Neuronal stem cell (in vitro differentiated cells): Measurements from ENCODE around the gene HOPX. TPM values are rescaled to one million over a fixed set of nuclear protein-coding genes. Genes with fewer than 3 reads are reported as not detected.
A peak's percentile ranks its signal among the peaks of the same experiment; 100 is the strongest.

Experiments used
- DNase-seq: peaks from one replicate; pipeline ENCODE4 v3.0.0-alpha.2; 2013; ENCODE audit warnings: low spot score
- H2AFZ ChIP-seq: one replicate; pipeline ENCODE4 v1.6.1; 2013; ENCODE audit warnings: mild to moderate bottlenecking, low read length, inconsistent platforms
- H2AK5ac ChIP-seq: 2 replicates; pipeline ENCODE4 v1.6.1; 2013; ENCODE audit warnings: low read depth, mild to moderate bottlenecking, inconsistent platforms, low read length, moderate library complexity, mixed read lengths
- H2BK120ac ChIP-seq: 2 replicates; pipeline ENCODE4 v1.6.1; 2013; ENCODE audit warnings: low read depth, mild to moderate bottlenecking, inconsistent platforms, low read length, moderate library complexity, mixed read lengths
- H2BK12ac ChIP-seq: one replicate; pipeline ENCODE4 v1.6.1; 2013; ENCODE audit warnings: low read length, inconsistent platforms
- H2BK15ac ChIP-seq: 2 replicates; pipeline ENCODE4 v1.6.1; 2013; ENCODE audit warnings: mild to moderate bottlenecking, low read length, inconsistent platforms, mixed read lengths
- H2BK5ac ChIP-seq: one replicate; pipeline ENCODE4 v1.6.1; 2013; ENCODE audit warnings: inconsistent platforms, mild to moderate bottlenecking, low read length, moderate library complexity
- H3K14ac ChIP-seq: one replicate; pipeline ENCODE4 v1.6.1; 2013; ENCODE audit warnings: low read length, inconsistent platforms
- H3K18ac ChIP-seq: 2 replicates; pipeline ENCODE4 v1.6.1; 2013; ENCODE audit warnings: low read length, inconsistent platforms
- H3K23ac ChIP-seq: 2 replicates; pipeline ENCODE4 v1.6.1; 2013; ENCODE audit warnings: low read depth, mild to moderate bottlenecking, mixed read lengths, low read length, inconsistent platforms; ENCODE audit not compliant: poor library complexity
- H3K27ac ChIP-seq: replicated peaks from 3 replicates; pipeline ENCODE4 v1.5.1; 2013; ENCODE audit warnings: low read length, inconsistent platforms
- H3K27me3 ChIP-seq, 3 experiments: 2 replicates each; pipeline ENCODE4 v1.6.1; 2013; ENCODE audit warnings: low read length in 3 of 3, mild to moderate bottlenecking in 2 of 3, inconsistent platforms in 1 of 3, low read depth in 1 of 3, mixed read lengths in 1 of 3, moderate library complexity in 1 of 3; ENCODE audit not compliant: control insufficient read depth in 3 of 3, insufficient read depth in 3 of 3
- H3K36me3 ChIP-seq, 2 donors: replicated peaks in 1 of 2; 2 replicates each; pipeline ENCODE4 v1.6.1; 2013; ENCODE audit warnings: low read length in 2 of 2; ENCODE audit not compliant: control insufficient read depth in 2 of 2, insufficient read depth in 2 of 2
- H3K4ac ChIP-seq: 2 replicates; pipeline ENCODE4 v1.6.1; 2013; ENCODE audit warnings: inconsistent platforms, mild to moderate bottlenecking, low read length, moderate library complexity
- H3K4me1 ChIP-seq, 2 donors: 1 replicate in 1 of 2; 2 replicates in 1 of 2; pipeline ENCODE4 v1.6.1; 2013; ENCODE audit warnings: low read length in 2 of 2, low read depth in 1 of 2; ENCODE audit not compliant: control insufficient read depth in 2 of 2, insufficient read depth in 1 of 2
- H3K4me2 ChIP-seq: one replicate; pipeline ENCODE4 v1.6.1; 2013; ENCODE audit warnings: mild to moderate bottlenecking, low read length, inconsistent platforms; ENCODE audit not compliant: insufficient read depth, poor library complexity, severe bottlenecking
- H3K4me3 ChIP-seq, 2 donors: 2 replicates each; pipeline ENCODE4 v1.5.1; 2013; ENCODE audit warnings: low read length in 2 of 2, mild to moderate bottlenecking in 2 of 2, inconsistent platforms in 1 of 2, moderate library complexity in 1 of 2
- H3K79me1 ChIP-seq: one replicate; pipeline ENCODE4 v1.6.1; 2013; ENCODE audit warnings: low read depth, mild to moderate bottlenecking, inconsistent platforms, low read length, moderate library complexity
- H3K9ac ChIP-seq: one replicate; pipeline ENCODE4 v1.6.1; 2013; ENCODE audit warnings: mild to moderate bottlenecking, low read depth, low read length, inconsistent platforms; ENCODE audit not compliant: poor library complexity
- H3K9me3 ChIP-seq, 2 donors: replicated peaks in 1 of 2; 2 replicates each; pipeline versions ENCODE3 to v1.6.1; 2013; ENCODE audit warnings: low read length in 2 of 2, mild to moderate bottlenecking in 2 of 2, inconsistent platforms in 1 of 2, low read depth in 1 of 2, mixed read lengths in 1 of 2, moderate library complexity in 1 of 2; ENCODE audit not compliant: control insufficient read depth in 2 of 2, insufficient read depth in 1 of 2
- H4K8ac ChIP-seq: one replicate; pipeline ENCODE4 v1.6.1; 2013; ENCODE audit warnings: low read depth, mild to moderate bottlenecking, inconsistent platforms, low read length, moderate library complexity
- H4K91ac ChIP-seq: one replicate; pipeline ENCODE4 v1.6.1; 2013; ENCODE audit warnings: low read length, low read depth, mild to moderate bottlenecking, inconsistent platforms; ENCODE audit not compliant: poor library complexity
- WGBS, 2 donors: extraction: QIAGEN DNeasy Blood & Tissue Kit; methylation state at CpG; one replicate each; pipeline ENCODE4 v1.1.7; 2013; ENCODE audit warnings: missing lambda C conversion rate in 2 of 2, mixed read lengths in 1 of 2; ENCODE audit not compliant: insufficient read length in 2 of 2, insufficient replicate concordance in 1 of 2; ENCODE audit errors: extremely low coverage in 2 of 2; 5-methylcytosine and 5-hydroxymethylcytosine counted together
- polyA plus RNA-seq, 2 experiments: library from polyadenylated mRNA; stranded (reverse); fragments of 200-250 nt; gene quantifications; one replicate each; pipeline ENCODE4 v1.2.3, GENCODE V29; 2013

Gene HOPX, protein sequence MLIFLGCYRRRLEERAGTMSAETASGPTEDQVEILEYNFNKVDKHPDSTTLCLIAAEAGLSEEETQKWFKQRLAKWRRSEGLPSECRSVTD
- 1.4 TPM for polyA plus RNA-seq (2013, experiment 1 of 2)
- polyA plus RNA-seq (2013, experiment 2 of 2), result 1.2 TPM

DNA sequence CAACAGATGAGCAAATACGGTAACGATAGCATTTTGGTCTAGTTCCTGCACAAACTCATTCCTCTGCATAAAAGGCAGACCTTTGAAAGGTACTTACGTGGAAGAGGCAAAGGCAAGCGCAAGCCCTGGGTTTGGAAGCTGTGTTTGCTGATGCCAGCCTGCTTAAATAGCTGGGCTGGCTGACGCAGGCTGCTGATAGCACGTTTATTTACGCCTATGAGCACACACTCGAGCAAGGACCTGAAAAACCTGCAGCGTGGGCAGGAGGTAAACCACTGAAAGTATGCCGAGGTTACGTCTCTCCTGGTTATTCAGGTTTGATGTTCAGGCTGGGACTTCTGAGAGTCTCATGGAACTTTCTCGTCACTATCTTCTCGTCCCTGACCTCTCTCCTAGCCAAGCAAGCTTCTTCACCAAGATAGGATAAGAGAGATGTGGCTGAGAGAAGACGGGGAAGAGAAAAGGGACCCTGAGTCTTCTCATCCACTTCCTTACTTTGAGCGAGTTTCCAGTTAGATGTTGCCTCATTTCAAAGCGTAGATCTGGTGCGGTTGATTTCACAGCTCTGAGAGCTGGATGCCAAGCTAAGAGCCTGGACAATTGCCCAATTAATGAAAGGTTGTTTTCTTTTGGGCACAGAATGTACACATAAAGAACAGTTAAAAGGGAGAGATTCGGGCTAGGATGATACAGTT lies at the start of gene HOPX:
HOPX (minus strand) TSS at position 139 of the 695 bp plus-strand sequence. CDS start 23,480 bp downstream, outside the sequence.
- no peak within 1 kb of the TSS for H4K91ac ChIP-seq
- H2AFZ ChIP-seq, result no peak within 1 kb of the TSS
- H3K14ac ChIP-seq, result no peak within 1 kb of the TSS
- no peak within 1 kb of the TSS for H2BK15ac ChIP-seq
- H3K4me3 ChIP-seq, result no peak within 1 kb of the TSS
- H2BK120ac ChIP-seq, result no peak within 1 kb of the TSS
- H2BK12ac ChIP-seq, result no peak within 1 kb of the TSS
- H3K27me3 ChIP-seq, result peaks cover 0 to 9% (median 0%) of the 10 kb centered on the region in 3 experiments
- no peak within 1 kb of the TSS for H4K8ac ChIP-seq
- no CpG with 5 or more reads among the region's 18 CpGs for WGBS, 2 donors
- no peak for DNase-seq
- no peak within 1 kb of the TSS for H3K23ac ChIP-seq
- no peak within 1 kb of the TSS for H2AK5ac ChIP-seq
- no peak within 1 kb of the TSS for H3K9ac ChIP-seq
- no peaks in the 10 kb centered on the region for H3K36me3 ChIP-seq
- H3K18ac ChIP-seq, result no peak within 1 kb of the TSS
- no peak within 1 kb of the TSS for H2BK5ac ChIP-seq
- peaks cover 0 to 15% of the 10 kb centered on the region in 2 donors for H3K4me1 ChIP-seq
- H3K9me3 ChIP-seq, result no peaks in the 10 kb centered on the region
- no peaks in the 10 kb centered on the region for H3K79me1 ChIP-seq
- H3K4ac ChIP-seq, result no peak within 1 kb of the TSS
- no peak within 1 kb of the TSS for H3K4me2 ChIP-seq
- no peak within 1 kb of the TSS for H3K27ac ChIP-seq

DNA sequence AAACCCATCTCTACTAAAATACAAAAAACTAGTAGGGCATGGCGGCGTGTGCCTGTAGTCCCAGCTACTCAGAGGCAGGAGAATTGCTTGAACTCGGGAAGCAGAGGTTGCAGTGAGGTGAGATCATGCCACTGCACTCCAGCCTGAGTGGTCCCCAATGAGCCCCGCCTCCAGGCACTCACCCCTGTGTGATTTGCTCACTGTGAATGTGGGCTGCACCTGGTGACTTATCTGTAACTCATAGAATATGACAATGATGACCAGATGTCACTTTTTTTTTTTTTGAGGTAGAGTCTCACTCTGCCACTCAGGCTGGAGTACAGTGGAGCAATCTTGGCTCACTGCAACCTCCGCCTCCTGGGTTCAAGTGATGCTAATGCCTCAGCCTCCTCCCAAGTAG lies 49.0 kb upstream of the HOPX start:
- H3K36me3 ChIP-seq, result no peaks in the 10 kb centered on the region
- H4K8ac ChIP-seq, result no peak overlapping the region
- H3K23ac ChIP-seq, result no peak overlapping the region
- WGBS, 2 donors, result no CpG with 5 or more reads among the region's 5 CpGs
- H2BK5ac ChIP-seq, result no peak overlapping the region
- no peak overlapping the region for H2BK120ac ChIP-seq
- no peak overlapping the region for H3K4me2 ChIP-seq
- H2BK15ac ChIP-seq, result no peak overlapping the region
- DNase-seq, result no peak
- no peaks in the 10 kb centered on the region for H3K9me3 ChIP-seq
- H3K27me3 ChIP-seq, result no peaks in the 10 kb centered on the region
- no peak overlapping the region for H2AK5ac ChIP-seq
- H2AFZ ChIP-seq, result no peak overlapping the region
- peaks cover 0 to 4% of the 10 kb centered on the region in 2 donors for H3K4me1 ChIP-seq
- no peaks in the 10 kb centered on the region for H3K79me1 ChIP-seq
- no peak overlapping the region for H3K27ac ChIP-seq
- no peak overlapping the region for H3K4ac ChIP-seq
- no peak overlapping the region for H3K4me3 ChIP-seq
- H2BK12ac ChIP-seq, result no peak overlapping the region
- H3K18ac ChIP-seq, result no peak overlapping the region
- H3K9ac ChIP-seq, result no peak overlapping the region
- no peak overlapping the region for H3K14ac ChIP-seq
- no peak overlapping the region for H4K91ac ChIP-seq

DNA sequence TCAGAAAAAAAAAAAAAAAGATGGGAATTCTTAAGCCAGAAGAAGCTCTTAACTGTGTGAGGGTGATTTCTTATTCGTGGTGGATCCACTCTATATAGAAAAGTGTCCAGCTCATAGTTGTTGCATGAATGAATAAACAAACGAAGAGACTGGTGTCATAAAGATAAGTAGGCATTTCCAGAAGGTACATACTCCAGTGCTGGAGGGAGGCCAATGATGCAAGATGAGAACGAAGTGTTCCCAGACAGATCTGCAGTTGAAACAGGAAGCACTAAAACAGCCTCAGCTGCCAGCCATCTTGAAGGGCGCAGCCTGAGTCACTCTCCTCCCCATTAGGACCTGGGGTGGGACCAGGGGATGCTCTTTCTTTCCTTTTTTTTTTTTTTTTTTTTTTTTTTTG lies 47.4 kb upstream of the HOPX start:
- Histone ChIP-seq H2BK5ac (no peak overlapping the region), H3K27ac (no peak overlapping the region), H3K27me3 (no peaks in the 10 kb centered on the region), H3K18ac (no peak overlapping the region), H2AK5ac (no peak overlapping the region), H3K36me3 (no peaks in the 10 kb centered on the region), H3K79me1 (no peaks in the 10 kb centered on the region), H4K91ac (no peak overlapping the region), H3K23ac (no peak overlapping the region), H3K9ac (no peak overlapping the region), H3K4me1 (peaks cover 0 to 4% of the 10 kb centered on the region in 2 donors), H2BK120ac (no peak overlapping the region), H3K4me3 (no peak overlapping the region), H3K4ac (no peak overlapping the region), H3K9me3 (no peaks in the 10 kb centered on the region), H3K14ac (no peak overlapping the region), H4K8ac (no peak overlapping the region), H2BK15ac (no peak overlapping the region), H3K4me2 (no peak overlapping the region), H2AFZ (no peak overlapping the region), H2BK12ac (no peak overlapping the region)
- WGBS, 2 donors, result no CpG with 5 or more reads among the region's 4 CpGs
- DNase-seq, result no peak

DNA sequence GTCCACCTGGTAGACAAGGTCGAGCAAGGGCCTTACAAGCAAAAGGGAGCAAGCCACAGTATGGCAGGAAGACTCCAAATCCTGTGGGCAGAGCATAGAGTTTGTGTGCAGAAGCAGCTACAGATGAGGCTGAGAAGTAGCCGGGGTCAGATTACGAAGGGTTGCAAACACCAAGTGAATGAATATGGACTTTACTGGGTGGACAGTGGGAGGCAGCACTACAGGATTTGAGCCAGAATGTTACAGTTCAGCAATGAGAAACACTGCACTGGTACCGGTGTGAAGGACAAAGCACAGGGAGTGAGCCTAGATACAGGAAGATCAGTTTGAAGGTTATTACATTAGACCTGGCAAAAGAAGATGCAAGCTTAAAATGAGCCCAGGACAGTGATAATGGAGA lies 46.1 kb upstream of the HOPX start:
- no peaks in the 10 kb centered on the region for H3K36me3 ChIP-seq
- H3K4me1 ChIP-seq, result peaks cover 0 to 5% of the 10 kb centered on the region in 2 donors
- no peak overlapping the region for H4K91ac ChIP-seq
- H3K4me3 ChIP-seq, result peak overlapping the region in 1 of 2 donors; percentile 14
- no peak overlapping the region for H2BK15ac ChIP-seq
- no peaks in the 10 kb centered on the region for H3K27me3 ChIP-seq
- no CpG with 5 or more reads among the region's 4 CpGs for WGBS, 2 donors
- no peak overlapping the region for H2AK5ac ChIP-seq
- H2BK12ac ChIP-seq, result no peak overlapping the region
- H3K9me3 ChIP-seq, result no peaks in the 10 kb centered on the region
- no peak overlapping the region for H3K27ac ChIP-seq
- no peak overlapping the region for H3K9ac ChIP-seq
- H3K4me2 ChIP-seq, result no peak overlapping the region
- DNase-seq, result no peak
- no peak overlapping the region for H3K14ac ChIP-seq
- no peak overlapping the region for H3K23ac ChIP-seq
- H3K18ac ChIP-seq, result no peak overlapping the region
- no peaks in the 10 kb centered on the region for H3K79me1 ChIP-seq
- no peak overlapping the region for H2BK120ac ChIP-seq
- H2BK5ac ChIP-seq, result no peak overlapping the region
- no peak overlapping the region for H3K4ac ChIP-seq
- H4K8ac ChIP-seq, result no peak overlapping the region
- H2AFZ ChIP-seq, result no peak overlapping the region
